NT2/D1 (cell line): ENCODE measurements around the gene PCNT.

ENCODE experiments used
- SUZ12 ChIP-seq: IDR thresholded peaks from 2 replicates; pipeline ENCODE4 v1.6.1; 2011; ENCODE audit not compliant: insufficient read length, insufficient read depth; ENCODE audit errors: extremely low read depth
- YY1 ChIP-seq: IDR thresholded peaks from 2 replicates; pipeline ENCODE4 v1.6.1; 2011; ENCODE audit not compliant: insufficient read length, insufficient read depth
- ZNF274 ChIP-seq: IDR thresholded peaks from 2 replicates; pipeline ENCODE4 v1.6.1; 2011; ENCODE audit warnings: mild to moderate bottlenecking, low read depth, low read length

DNA sequence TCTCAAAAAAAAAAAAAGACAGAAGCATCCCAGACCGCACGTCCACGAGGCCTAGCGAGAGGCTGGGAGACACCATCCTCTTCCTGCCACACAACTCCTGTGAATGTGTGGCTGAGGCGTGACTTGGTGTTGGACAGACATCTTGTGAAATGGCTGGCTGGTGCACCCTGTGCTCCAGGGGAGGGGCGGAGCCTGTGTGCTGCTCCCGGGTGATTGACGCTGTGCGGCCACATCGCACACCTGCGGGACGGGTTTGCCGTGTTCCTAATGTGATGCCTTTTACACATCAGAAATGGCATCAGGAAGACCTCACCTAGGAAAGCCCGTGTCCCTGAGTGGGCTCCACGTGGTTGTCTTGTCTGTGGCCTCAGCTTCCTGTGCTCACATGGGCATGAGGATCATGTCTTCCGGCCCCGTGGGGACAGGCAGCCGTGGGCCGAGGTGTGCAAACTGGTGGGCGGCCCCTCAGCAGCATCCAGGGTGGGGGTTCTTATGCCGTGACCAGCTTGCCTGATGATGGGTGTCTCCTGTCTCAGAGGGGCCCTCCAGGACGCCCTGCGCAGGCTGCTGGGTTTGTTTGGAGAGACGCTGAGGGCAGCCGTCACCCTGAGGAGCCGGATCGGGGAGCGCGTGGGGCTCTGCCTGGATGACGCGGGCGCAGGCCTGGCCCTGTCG is 64.4 kb downstream of the PCNT start:
- TF ChIP-seq SUZ12 (no peak), YY1 (no peak), ZNF274 (no peak)
